LNCAP (cell line): ENCODE measurements around the gene FLNA.

ENCODE experiments used
- CTCF ChIP-seq: fragments of 450-650 bp; IDR thresholded peaks from 2 replicates; pipeline ENCODE4 v1.5.1; 2017; ENCODE audit warnings: mild to moderate bottlenecking

The FLNA gene

GRCh38 chrX:154327038-154327820 lies 47.2 kb downstream of the FLNA start:
- TF ChIP-seq CTCF = no peak

- TF ChIP-seq CTCF = no peak
These were observed 48.9 kb downstream of the FLNA start for GRCh38 chrX:154325541-154325940.

GRCh38 chrX:154323537-154323936 lies 50.9 kb downstream of the FLNA start:
- TF ChIP-seq CTCF = no peak

GRCh38 chrX:154322890-154323289 lies 51.5 kb downstream of the FLNA start:
- no peak for TF ChIP-seq CTCF

DNA sequence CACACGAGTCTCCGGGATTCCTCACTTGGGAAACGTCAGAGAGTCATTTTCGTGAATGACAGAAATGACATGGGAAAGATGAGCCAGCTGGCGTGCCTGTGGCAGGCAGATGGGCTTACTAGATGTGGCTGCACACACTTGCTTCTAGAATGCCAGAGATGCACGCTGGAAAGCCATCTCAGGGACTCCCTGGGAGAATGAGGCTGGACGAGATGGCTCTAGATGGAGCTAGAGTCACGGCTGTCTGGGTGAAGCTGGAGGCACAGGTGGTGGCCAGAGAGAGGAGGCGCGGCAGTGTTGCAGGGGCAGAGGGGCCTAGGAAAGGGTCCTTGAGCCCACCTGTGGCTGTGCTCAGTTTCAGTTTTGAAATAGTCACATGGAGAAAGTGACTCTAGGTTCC lies 52.8 kb downstream of the FLNA start:
- TF ChIP-seq CTCF = no peak

GRCh38 chrX:154321152-154321551 lies 53.3 kb downstream of the FLNA start:
- TF ChIP-seq CTCF = no peak

DNA sequence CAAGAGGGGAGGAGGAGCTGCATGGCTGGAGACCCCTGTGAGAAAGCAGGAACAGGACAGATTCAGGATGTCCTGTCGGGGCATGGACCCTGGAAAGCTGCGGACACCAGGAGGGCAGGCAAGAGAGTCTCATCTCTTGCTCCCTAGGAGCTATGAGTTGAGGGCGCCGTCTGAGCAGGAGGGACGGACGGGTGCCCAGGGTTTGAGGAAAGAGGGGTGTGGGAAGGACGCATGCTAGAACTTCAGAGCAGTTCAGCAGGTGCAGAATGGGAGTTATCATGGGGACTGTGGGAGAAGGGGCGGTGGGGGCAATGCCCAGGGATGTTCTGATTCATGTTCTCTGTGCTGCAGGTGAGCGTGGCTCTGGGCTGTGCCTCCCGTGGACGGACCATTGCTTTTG lies 54.0 kb downstream of the FLNA start:
- no peak for TF ChIP-seq CTCF
